GM12801 (cell line): ENCODE data around the gene NLK.

Source experiments
- TF ChIP-seq, protein P1 (sequence below): IDR thresholded peaks from one replicate; pipeline ENCODE4 v1.5.1; 2011; ENCODE audit warnings: control low read depth; ENCODE audit not compliant: insufficient read length; ENCODE audit errors: extremely low read depth

The NLK gene

DNA sequence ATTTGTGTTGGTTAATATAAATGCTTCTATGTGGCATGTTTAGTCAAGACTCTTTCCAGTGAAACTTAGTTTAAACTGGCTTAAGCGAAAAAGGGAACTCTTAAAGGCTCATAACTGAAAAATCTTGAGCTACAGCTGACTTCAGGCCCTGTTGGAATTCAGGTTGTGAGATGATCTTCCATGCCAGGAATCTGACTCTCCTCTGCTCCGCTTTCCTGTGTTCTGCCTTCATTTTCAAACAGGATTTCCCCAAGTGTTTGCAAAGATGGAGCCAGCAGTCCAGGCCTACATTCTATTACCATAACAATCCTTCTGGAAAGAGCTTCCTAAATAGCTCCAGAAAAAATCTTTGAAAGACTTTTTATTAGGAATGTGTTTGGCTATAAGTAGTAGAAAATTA is 134.9 kb downstream of the NLK start:
- TF ChIP-seq, protein P1, sequence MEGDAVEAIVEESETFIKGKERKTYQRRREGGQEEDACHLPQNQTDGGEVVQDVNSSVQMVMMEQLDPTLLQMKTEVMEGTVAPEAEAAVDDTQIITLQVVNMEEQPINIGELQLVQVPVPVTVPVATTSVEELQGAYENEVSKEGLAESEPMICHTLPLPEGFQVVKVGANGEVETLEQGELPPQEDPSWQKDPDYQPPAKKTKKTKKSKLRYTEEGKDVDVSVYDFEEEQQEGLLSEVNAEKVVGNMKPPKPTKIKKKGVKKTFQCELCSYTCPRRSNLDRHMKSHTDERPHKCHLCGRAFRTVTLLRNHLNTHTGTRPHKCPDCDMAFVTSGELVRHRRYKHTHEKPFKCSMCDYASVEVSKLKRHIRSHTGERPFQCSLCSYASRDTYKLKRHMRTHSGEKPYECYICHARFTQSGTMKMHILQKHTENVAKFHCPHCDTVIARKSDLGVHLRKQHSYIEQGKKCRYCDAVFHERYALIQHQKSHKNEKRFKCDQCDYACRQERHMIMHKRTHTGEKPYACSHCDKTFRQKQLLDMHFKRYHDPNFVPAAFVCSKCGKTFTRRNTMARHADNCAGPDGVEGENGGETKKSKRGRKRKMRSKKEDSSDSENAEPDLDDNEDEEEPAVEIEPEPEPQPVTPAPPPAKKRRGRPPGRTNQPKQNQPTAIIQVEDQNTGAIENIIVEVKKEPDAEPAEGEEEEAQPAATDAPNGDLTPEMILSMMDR: no peak

DNA sequence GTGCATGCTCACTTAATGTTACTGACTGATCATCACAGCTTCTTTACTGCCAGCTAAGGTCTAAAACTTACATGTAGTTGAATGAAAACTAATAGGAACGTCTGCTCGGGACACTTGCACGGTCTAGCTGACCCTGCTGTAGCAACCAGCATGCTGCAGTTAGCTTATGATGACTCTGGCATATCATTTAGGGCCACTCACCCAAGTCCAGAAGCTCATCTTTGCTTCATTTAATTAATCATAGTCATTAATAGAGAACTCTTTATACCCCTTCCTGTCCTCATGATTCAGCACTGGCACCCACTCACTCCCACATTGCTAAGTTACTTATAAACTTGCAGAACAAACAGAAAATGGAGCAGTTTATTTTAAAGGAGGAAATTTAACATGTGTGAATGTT is 136.3 kb downstream of the NLK start:
- TF ChIP-seq, protein P1: no peak

DNA sequence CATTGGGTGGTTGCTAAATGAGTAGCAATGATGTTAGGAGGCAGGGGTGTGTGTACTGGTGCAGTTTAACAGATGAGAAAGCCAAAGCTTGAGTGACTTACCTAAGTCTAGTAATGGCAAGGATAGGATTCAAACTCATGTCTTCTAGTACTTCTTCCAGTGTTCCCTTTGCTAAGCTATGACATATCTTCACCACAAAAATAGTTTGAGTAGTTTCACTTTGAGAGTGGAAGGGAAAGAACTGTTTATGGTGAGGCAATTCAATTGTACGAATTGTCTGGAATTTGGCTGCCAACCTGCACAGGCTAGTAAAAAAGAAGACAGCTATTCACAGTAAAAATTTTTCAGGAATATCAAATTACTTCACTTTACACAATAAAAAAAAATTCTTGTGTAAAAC is 138.0 kb downstream of the NLK start:
- TF ChIP-seq, protein P1: no peak

- TF ChIP-seq, protein P1: no peak
Measured at GRCh38 chr17:28181568-28181967, 139.1 kb downstream of the NLK start.

- TF ChIP-seq, protein P1: no peak
Measured at GRCh38 chr17:28182559-28182958, 140.1 kb downstream of the NLK start.

DNA sequence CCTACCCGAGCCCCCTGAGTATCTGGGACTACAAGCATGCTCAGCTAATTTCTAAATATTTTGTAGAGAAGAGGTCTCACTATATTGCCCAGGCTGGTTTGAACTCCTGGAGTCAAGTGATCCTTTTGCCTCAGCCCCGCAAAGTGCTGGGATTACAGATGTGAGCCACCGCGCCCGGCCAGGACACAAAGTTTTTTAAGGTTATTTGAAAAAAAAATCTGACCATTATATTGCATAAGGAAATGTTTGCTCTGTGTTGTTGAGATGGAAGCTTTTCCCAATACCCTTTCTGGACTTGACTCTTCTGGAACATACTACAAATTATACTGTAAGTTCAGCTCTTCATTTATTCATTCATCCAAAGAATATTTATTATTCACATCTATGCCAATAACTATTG is 143.2 kb downstream of the NLK start:
- TF ChIP-seq, protein P1: no peak

- TF ChIP-seq, protein P1: no peak
Measured at GRCh38 chr17:28187931-28188330, 145.5 kb downstream of the NLK start.

DNA sequence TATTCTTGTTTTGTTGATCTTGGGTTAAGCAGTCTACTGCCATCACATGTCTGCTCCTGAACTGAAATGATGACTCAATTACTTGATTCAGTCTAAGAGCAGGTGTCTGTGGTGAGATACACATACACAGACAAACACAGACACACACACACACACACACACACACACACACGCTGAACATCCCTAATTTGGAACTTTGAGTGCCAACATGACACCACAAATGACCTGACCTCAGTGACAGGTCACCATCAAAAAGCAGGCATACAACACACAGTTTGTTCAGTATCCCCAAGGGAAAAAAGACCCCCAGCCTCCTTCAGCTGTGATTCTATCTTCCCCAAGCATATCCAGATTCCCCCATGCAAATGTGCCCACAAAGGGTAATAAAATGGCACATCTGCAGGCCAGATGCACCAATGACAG is 146.4 kb downstream of the NLK start:
- TF ChIP-seq, protein P1: no peak
